Liver (tissue), 9 donors: ENCODE results near the gene TSPAN13. TPM values are rescaled to one million over a fixed set of nuclear protein-coding genes. Genes with fewer than 3 reads are reported as not detected.

ENCODE experiments used
- DNase-seq: peaks from one replicate; pipeline ENCODE4 v3.0.0-alpha.2; 2017; ENCODE audit warnings: low spot score
- H3K27ac ChIP-seq, 2 donors: one replicate each; pipeline ENCODE4 v1.7.0; 2013; ENCODE audit warnings: inconsistent platforms in 2 of 2, low read length in 2 of 2, control low read depth in 1 of 2, low read depth in 1 of 2, mild to moderate bottlenecking in 1 of 2
- H3K27me3 ChIP-seq, 4 donors: one replicate each; pipeline versions ENCODE4 v1.6.1 to v1.7.0; 2013; ENCODE audit warnings: low read length in 3 of 4, inconsistent platforms in 1 of 4, mild to moderate bottlenecking in 1 of 4, moderate library complexity in 1 of 4; ENCODE audit not compliant: control insufficient read depth in 4 of 4, insufficient read depth in 4 of 4
- H3K36me3 ChIP-seq, 4 donors: one replicate each; pipeline versions ENCODE4 v1.6.1 to v1.7.0; 2013; ENCODE audit warnings: low read length in 3 of 4, mild to moderate bottlenecking in 3 of 4, low read depth in 1 of 4, moderate library complexity in 1 of 4; ENCODE audit not compliant: control insufficient read depth in 4 of 4, insufficient read depth in 3 of 4
- H3K4me1 ChIP-seq, 4 donors: one replicate each; pipeline versions ENCODE4 v1.6.1 to v1.7.0; 2013; ENCODE audit warnings: low read length in 3 of 4, mild to moderate bottlenecking in 3 of 4, moderate library complexity in 1 of 4; ENCODE audit not compliant: control insufficient read depth in 4 of 4, insufficient read depth in 4 of 4
- H3K4me3 ChIP-seq, 3 donors: one replicate each; pipeline versions ENCODE4 v1.6.1 to v1.7.0; 2013; ENCODE audit warnings: low read length in 3 of 3, control low read depth in 1 of 3, low read depth in 1 of 3, mild to moderate bottlenecking in 1 of 3
- H3K9ac ChIP-seq, 2 donors: one replicate each; pipeline ENCODE4 v1.7.0; 2013; ENCODE audit warnings: low read length in 2 of 2, mild to moderate bottlenecking in 2 of 2, moderate library complexity in 2 of 2, control low read depth in 1 of 2, low read depth in 1 of 2
- H3K9me3 ChIP-seq, 4 donors: one replicate each; pipeline versions ENCODE4 v1.6.1 to v1.7.0; 2013; ENCODE audit warnings: low read length in 3 of 4; ENCODE audit not compliant: control insufficient read depth in 4 of 4
- EGR1 ChIP-seq, 2 donors: IDR thresholded peaks; 2 replicates each; pipeline ENCODE4 v1.6.1; 2016 to 2018; ENCODE audit warnings: antibody characterized with exemption in 2 of 2, low read depth in 2 of 2
- FOXA1 ChIP-seq: IDR thresholded peaks from 2 replicates; pipeline ENCODE4 v1.6.1; 2016; ENCODE audit warnings: antibody characterized with exemption
- FOXA2 ChIP-seq: IDR thresholded peaks from 2 replicates; pipeline ENCODE4 v1.6.1; 2016; ENCODE audit warnings: antibody characterized with exemption
- GABPA ChIP-seq, 2 donors: IDR thresholded peaks in 1 of 2; conservative IDR thresholded peaks in 1 of 2; 2 replicates each; pipeline ENCODE4 v1.6.1; 2016; ENCODE audit warnings: antibody characterized with exemption in 2 of 2, mild to moderate bottlenecking in 1 of 2, moderate library complexity in 1 of 2
- HNF4A ChIP-seq, 2 donors: conservative IDR thresholded peaks; 2 replicates each; pipeline ENCODE4 v1.6.1; 2016; ENCODE audit warnings: antibody characterized with exemption in 2 of 2, mild to moderate bottlenecking in 2 of 2
- HNF4G ChIP-seq: IDR thresholded peaks from 2 replicates; pipeline ENCODE4 v1.6.1; 2016; ENCODE audit warnings: antibody characterized with exemption
- JUND ChIP-seq, 2 donors: IDR thresholded peaks; 2 replicates each; pipeline ENCODE4 v1.6.1; 2016; ENCODE audit warnings: antibody characterized with exemption in 2 of 2
- NR2F2 ChIP-seq: IDR thresholded peaks from 2 replicates; pipeline ENCODE4 v1.6.1; 2016; ENCODE audit warnings: antibody characterized with exemption
- RAD21 ChIP-seq, 2 donors: IDR thresholded peaks; 2 replicates each; pipeline ENCODE4 v1.6.1; 2016; ENCODE audit warnings: antibody characterized with exemption in 2 of 2, mild to moderate bottlenecking in 2 of 2
- RXRA ChIP-seq, 2 donors: IDR thresholded peaks; 2 replicates each; pipeline ENCODE4 v1.6.1; 2017 to 2018; ENCODE audit warnings: antibody characterized with exemption in 2 of 2, mild to moderate bottlenecking in 1 of 2
- SP1 ChIP-seq: IDR thresholded peaks from 2 replicates; pipeline ENCODE4 v1.6.1; 2018; ENCODE audit warnings: antibody characterized with exemption, mild to moderate bottlenecking
- TAF1 ChIP-seq: conservative IDR thresholded peaks from 2 replicates; pipeline ENCODE4 v1.6.1; 2016; ENCODE audit warnings: antibody characterized with exemption, mild to moderate bottlenecking
- YY1 ChIP-seq: IDR thresholded peaks from 2 replicates; pipeline ENCODE4 v1.6.1; 2016; ENCODE audit warnings: antibody characterized with exemption, mild to moderate bottlenecking
- WGBS: extraction: QIAGEN DNeasy Blood & Tissue Kit; methylation state at CpG from one replicate; pipeline ENCODE4 v1.1.7; 2013; 5-methylcytosine and 5-hydroxymethylcytosine counted together
- polyA plus RNA-seq, 2 donors: library from polyadenylated mRNA; stranded (reverse) in 1 of 2; unstranded in 1 of 2; fragments of 200-250 nt in 1 of 2; fragments of >200 nt in 1 of 2; fragmentation: Nextera tagmentation in 1 of 2; extraction: Ambion mirVana in 1 of 2; gene quantifications; one replicate each; pipeline versions ENCODE4 v1.2.1 to v1.2.3, GENCODE V29; 2013 to 2015
- total RNA-seq, 2 donors: library from RNA; depleted of rRNA; stranded (reverse); fragments of >200 nt; gene quantifications; one replicate each; pipeline ENCODE4 v1.2.3, GENCODE V29; 2014
- TF ChIP-seq, protein P1 (sequence below): IDR thresholded peaks from 2 replicates; pipeline ENCODE4 v1.6.1; 2016; ENCODE audit warnings: antibody characterized with exemption
- TF ChIP-seq, protein P2 (sequence below): IDR thresholded peaks from 2 replicates; pipeline ENCODE4 v1.6.1; 2016; ENCODE audit warnings: antibody characterized with exemption
- TF ChIP-seq, protein P3 (sequence below): IDR thresholded peaks from 2 replicates; pipeline ENCODE4 v1.6.1; 2016; ENCODE audit warnings: antibody characterized with exemption
- TF ChIP-seq, protein P4 (sequence below): fragments of 150-350 bp; IDR thresholded peaks from 2 replicates; pipeline ENCODE4 v1.5.1; 2017; ENCODE audit warnings: improper control_type of control experiment, low read depth, low read length; ENCODE audit not compliant: missing input control
- TF ChIP-seq, protein P5 (sequence below): IDR thresholded peaks from 2 replicates; pipeline ENCODE4 v1.6.1; 2016; ENCODE audit warnings: antibody characterized with exemption, mild to moderate bottlenecking
- donor health status: healthy.
- donor health status: healthy.
- donor health status: healthy.
- donor health status: healthy.
- donor health status: healthy.

The TSPAN13 gene
- total and polyA plus RNA-seq, 4 donors = 8.9 to 24.4 (median 15.8) TPM

DNA sequence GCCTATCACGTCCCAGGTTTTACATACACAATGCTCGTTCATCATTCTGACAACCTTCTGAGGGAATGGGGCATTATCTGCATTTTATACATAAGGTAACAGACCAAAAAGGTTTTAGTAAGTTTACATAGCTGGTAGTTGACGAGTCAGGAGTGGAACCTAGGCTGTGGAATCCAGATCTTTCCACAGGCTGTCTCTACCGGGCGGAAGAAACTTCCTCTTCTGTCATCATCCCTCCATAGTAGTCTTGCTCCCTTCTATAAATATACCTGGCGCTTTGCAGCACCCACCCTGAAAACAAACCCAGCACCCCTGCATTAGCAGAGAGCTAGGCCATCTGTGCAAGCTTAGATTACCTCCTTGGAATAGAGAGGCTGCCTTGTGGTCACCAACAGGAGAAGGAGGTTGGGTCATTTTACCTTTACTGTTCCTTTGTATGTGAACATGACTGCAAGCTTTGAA is 1.3 kb downstream of the TSPAN13 start:
- WGBS = 78% methylated on average over 6 of the region's 6 CpGs
- TF ChIP-seq, protein P1, sequence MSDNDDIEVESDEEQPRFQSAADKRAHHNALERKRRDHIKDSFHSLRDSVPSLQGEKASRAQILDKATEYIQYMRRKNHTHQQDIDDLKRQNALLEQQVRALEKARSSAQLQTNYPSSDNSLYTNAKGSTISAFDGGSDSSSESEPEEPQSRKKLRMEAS = no peak
- TF ChIP-seq TAF1 (no peak), EGR1 (IDR thresholded peaks at IDR 0.05; ENCODE audit: low read depth in 2 of 2) (no peak), GABPA (IDR thresholded peaks at IDR 0.05 in 1 of 2, conservative IDR thresholded peaks at IDR 0.05 in 1 of 2) (no peak), SP1 (no peak), RAD21 (IDR thresholded peaks at IDR 0.05) (no peak), HNF4A (conservative IDR thresholded peaks at IDR 0.05) (no peak), FOXA1 (no peak), JUND (IDR thresholded peaks at IDR 0.05) (no peak), HNF4G (no peak), FOXA2 (no peak)
- TF ChIP-seq, protein P2, sequence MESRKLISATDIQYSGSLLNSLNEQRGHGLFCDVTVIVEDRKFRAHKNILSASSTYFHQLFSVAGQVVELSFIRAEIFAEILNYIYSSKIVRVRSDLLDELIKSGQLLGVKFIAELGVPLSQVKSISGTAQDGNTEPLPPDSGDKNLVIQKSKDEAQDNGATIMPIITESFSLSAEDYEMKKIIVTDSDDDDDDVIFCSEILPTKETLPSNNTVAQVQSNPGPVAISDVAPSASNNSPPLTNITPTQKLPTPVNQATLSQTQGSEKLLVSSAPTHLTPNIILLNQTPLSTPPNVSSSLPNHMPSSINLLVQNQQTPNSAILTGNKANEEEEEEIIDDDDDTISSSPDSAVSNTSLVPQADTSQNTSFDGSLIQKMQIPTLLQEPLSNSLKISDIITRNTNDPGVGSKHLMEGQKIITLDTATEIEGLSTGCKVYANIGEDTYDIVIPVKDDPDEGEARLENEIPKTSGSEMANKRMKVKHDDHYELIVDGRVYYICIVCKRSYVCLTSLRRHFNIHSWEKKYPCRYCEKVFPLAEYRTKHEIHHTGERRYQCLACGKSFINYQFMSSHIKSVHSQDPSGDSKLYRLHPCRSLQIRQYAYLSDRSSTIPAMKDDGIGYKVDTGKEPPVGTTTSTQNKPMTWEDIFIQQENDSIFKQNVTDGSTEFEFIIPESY = no peak
- TF ChIP-seq, protein P3, sequence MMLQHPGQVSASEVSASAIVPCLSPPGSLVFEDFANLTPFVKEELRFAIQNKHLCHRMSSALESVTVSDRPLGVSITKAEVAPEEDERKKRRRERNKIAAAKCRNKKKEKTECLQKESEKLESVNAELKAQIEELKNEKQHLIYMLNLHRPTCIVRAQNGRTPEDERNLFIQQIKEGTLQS = no peak
- TF ChIP-seq, protein P4, sequence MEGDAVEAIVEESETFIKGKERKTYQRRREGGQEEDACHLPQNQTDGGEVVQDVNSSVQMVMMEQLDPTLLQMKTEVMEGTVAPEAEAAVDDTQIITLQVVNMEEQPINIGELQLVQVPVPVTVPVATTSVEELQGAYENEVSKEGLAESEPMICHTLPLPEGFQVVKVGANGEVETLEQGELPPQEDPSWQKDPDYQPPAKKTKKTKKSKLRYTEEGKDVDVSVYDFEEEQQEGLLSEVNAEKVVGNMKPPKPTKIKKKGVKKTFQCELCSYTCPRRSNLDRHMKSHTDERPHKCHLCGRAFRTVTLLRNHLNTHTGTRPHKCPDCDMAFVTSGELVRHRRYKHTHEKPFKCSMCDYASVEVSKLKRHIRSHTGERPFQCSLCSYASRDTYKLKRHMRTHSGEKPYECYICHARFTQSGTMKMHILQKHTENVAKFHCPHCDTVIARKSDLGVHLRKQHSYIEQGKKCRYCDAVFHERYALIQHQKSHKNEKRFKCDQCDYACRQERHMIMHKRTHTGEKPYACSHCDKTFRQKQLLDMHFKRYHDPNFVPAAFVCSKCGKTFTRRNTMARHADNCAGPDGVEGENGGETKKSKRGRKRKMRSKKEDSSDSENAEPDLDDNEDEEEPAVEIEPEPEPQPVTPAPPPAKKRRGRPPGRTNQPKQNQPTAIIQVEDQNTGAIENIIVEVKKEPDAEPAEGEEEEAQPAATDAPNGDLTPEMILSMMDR = no peak
- TF ChIP-seq, protein P5, sequence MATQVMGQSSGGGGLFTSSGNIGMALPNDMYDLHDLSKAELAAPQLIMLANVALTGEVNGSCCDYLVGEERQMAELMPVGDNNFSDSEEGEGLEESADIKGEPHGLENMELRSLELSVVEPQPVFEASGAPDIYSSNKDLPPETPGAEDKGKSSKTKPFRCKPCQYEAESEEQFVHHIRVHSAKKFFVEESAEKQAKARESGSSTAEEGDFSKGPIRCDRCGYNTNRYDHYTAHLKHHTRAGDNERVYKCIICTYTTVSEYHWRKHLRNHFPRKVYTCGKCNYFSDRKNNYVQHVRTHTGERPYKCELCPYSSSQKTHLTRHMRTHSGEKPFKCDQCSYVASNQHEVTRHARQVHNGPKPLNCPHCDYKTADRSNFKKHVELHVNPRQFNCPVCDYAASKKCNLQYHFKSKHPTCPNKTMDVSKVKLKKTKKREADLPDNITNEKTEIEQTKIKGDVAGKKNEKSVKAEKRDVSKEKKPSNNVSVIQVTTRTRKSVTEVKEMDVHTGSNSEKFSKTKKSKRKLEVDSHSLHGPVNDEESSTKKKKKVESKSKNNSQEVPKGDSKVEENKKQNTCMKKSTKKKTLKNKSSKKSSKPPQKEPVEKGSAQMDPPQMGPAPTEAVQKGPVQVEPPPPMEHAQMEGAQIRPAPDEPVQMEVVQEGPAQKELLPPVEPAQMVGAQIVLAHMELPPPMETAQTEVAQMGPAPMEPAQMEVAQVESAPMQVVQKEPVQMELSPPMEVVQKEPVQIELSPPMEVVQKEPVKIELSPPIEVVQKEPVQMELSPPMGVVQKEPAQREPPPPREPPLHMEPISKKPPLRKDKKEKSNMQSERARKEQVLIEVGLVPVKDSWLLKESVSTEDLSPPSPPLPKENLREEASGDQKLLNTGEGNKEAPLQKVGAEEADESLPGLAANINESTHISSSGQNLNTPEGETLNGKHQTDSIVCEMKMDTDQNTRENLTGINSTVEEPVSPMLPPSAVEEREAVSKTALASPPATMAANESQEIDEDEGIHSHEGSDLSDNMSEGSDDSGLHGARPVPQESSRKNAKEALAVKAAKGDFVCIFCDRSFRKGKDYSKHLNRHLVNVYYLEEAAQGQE = no peak
- Histone ChIP-seq H3K36me3 (no peaks in the 10 kb centered on the region), H3K27ac (no peak overlapping the region), H3K4me3 (peak overlapping the region in 1 of 3 donors; percentile 80), H3K9me3 (no peaks in the 10 kb centered on the region), H3K9ac (no peak overlapping the region), H3K27me3 (no peaks in the 10 kb centered on the region), H3K4me1 (peaks cover 0 to 9% (median 2%) of the 10 kb centered on the region in 4 donors)
- no peak for DNase-seq

DNA sequence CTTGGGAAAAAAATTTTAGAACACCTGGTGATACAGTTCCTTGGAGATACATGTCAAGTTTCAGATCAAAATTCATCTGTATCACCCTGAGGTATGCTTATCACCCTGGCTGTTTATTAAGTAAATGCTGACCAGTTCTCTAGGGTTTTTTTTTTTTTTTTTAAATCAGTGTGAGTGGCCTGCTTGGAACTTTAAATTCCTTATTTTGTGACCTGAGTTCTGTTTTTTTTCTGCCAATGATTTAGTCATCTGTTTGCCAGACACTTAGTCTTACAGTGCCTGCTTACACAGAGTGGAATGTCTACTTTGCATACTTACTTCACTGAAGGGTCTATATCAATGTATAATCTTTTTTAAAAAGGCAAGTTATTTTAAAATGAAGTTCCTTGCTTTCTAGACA is 1.8 kb downstream of the TSPAN13 start:
- H3K4me1 ChIP-seq = peaks cover 0 to 9% (median 2%) of the 10 kb centered on the region in 4 donors
- no peak for DNase-seq
- no peaks in the 10 kb centered on the region for H3K27me3 ChIP-seq
- H3K4me3 ChIP-seq = no peak overlapping the region
- no peak overlapping the region for H3K27ac ChIP-seq
- TF ChIP-seq GABPA (IDR thresholded peaks at IDR 0.05 in 1 of 2, conservative IDR thresholded peaks at IDR 0.05 in 1 of 2) (no peak), YY1 (no peak), RAD21 (IDR thresholded peaks at IDR 0.05) (no peak), RXRA (IDR thresholded peaks at IDR 0.05) (no peak), EGR1 (IDR thresholded peaks at IDR 0.05; ENCODE audit: low read depth in 2 of 2) (no peak), JUND (IDR thresholded peaks at IDR 0.05) (no peak), NR2F2 (no peak), SP1 (no peak), HNF4A (conservative IDR thresholded peaks at IDR 0.05) (no peak), FOXA1 (no peak)
- TF ChIP-seq, protein P5 = no peak
- H3K36me3 ChIP-seq = no peaks in the 10 kb centered on the region
- no peaks in the 10 kb centered on the region for H3K9me3 ChIP-seq
- H3K9ac ChIP-seq = no peak overlapping the region
